ENCODE data around the gene DRG2.

The DRG2 gene

GRCh38 chr17:18074566-18075272 lies 13.0 kb upstream of the DRG2 start:
- DNase-seq (ENCODE audit: low read depth): no peak

- no peak for DNase-seq (ENCODE audit: low read depth)
These were observed 10.8 kb upstream of the DRG2 start for GRCh38 chr17:18076936-18077335.

GRCh38 chr17:18079543-18079942 lies 8.2 kb upstream of the DRG2 start:
- no peak for DNase-seq (ENCODE audit: low read depth)

- no peak for DNase-seq (ENCODE audit: low read depth)
These were observed 3.5 kb upstream of the DRG2 start for GRCh38 chr17:18084256-18084655.

- no peak for DNase-seq (ENCODE audit: low read depth)
These were observed 1.9 kb downstream of the DRG2 start for GRCh38 chr17:18089613-18090012.

- no peak for DNase-seq (ENCODE audit: low read depth)
These were observed 6.1 kb downstream of the DRG2 start for GRCh38 chr17:18093616-18094408.

GRCh38 chr17:18094409-18094807 lies 6.7 kb downstream of the DRG2 start:
- no peak for DNase-seq (ENCODE audit: low read depth)

- no peak for DNase-seq (ENCODE audit: low read depth)
These were observed 11.8 kb downstream of the DRG2 start for GRCh38 chr17:18099516-18099915.

GRCh38 chr17:18100616-18101015 lies 12.9 kb downstream of the DRG2 start:
- no peak for DNase-seq (ENCODE audit: low read depth)

GRCh38 chr17:18101828-18102227 lies 14.1 kb downstream of the DRG2 start:
- no peak for DNase-seq (ENCODE audit: low read depth)

- no peak for DNase-seq (ENCODE audit: low read depth)
These were observed 14.9 kb downstream of the DRG2 start for GRCh38 chr17:18102640-18103039.

- DNase-seq (ENCODE audit: low read depth): no peak
These were observed 17.3 kb downstream of the DRG2 start for GRCh38 chr17:18105027-18105426.

GRCh38 chr17:18105595-18105994 lies 17.8 kb downstream of the DRG2 start:
- no peak for DNase-seq (ENCODE audit: low read depth)

GRCh38 chr17:18106211-18106610 lies 18.5 kb downstream of the DRG2 start:
- no peak for DNase-seq (ENCODE audit: low read depth)

- DNase-seq (ENCODE audit: low read depth): no peak
These were observed 19.5 kb downstream of the DRG2 start for GRCh38 chr17:18107061-18107790.

- DNase-seq (ENCODE audit: low read depth): no peak
These were observed 20.2 kb downstream of the DRG2 start for GRCh38 chr17:18107971-18108370.

GRCh38 chr17:18108401-18109312 lies 20.9 kb downstream of the DRG2 start, which contains the start of gene MYO15A:
TSS of gene MYO15A (plus strand) at chr17:18108756. CDS start at chr17:18118801, 10,045 bp downstream.
- DNase-seq (ENCODE audit: low read depth): no peak

- no peak for DNase-seq (ENCODE audit: low read depth)
These were observed 22.3 kb downstream of the DRG2 start for GRCh38 chr17:18109935-18110485.

GRCh38 chr17:18110636-18111145 lies 22.9 kb downstream of the DRG2 start:
- DNase-seq (ENCODE audit: low read depth): no peak

GRCh38 chr17:18111330-18111971 lies 23.7 kb downstream of the DRG2 start:
- DNase-seq (ENCODE audit: low read depth): no peak

- DNase-seq (ENCODE audit: low read depth): no peak
These were observed 27.8 kb downstream of the DRG2 start for GRCh38 chr17:18115517-18115916.

All from stimulated activated CD8-positive, alpha-beta memory T cell treated with anti-CD3 and anti-CD28 coated beads, Interleukin-15, amount 100 ng/mL, for 1 hour (primary cell).